Kidney glomerular epithelial cell (primary cell): Measurements from ENCODE around the gene CAPN8.
A peak's percentile ranks its signal among the peaks of the same experiment; 100 is the strongest.

Source experiments
- DNase-seq: peaks from one replicate; lab custom pipeline; 2025; lab: John Stamatoyannopoulos, UW

The CAPN8 gene

GRCh38 chr1:223665592-223666312 lies at the start of gene CAPN8:
Gene CAPN8 (minus strand): TSS chr1:223665701. CDS start chr1:223665646, 55 bp downstream.
- DNase-seq: no peak

GRCh38 chr1:223714849-223715603 lies 49.5 kb upstream of the CAPN8 start:
- DNase-seq: peak; percentile 73

GRCh38 chr1:223714421-223714724 lies 48.9 kb upstream of the CAPN8 start:
- DNase-seq: no peak

GRCh38 chr1:223713546-223714420 lies 48.3 kb upstream of the CAPN8 start:
- peak; percentile 51 for DNase-seq

- DNase-seq: no peak
Measured at GRCh38 chr1:223712850-223713474, 47.5 kb upstream of the CAPN8 start.

- peak; percentile 53 for DNase-seq
Measured at GRCh38 chr1:223712194-223712849, 46.8 kb upstream of the CAPN8 start, which contains the start of gene CAPN2. Gene CAPN2 (plus strand): TSS chr1:223712539. CDS start chr1:223712641, 102 bp downstream.

- DNase-seq: no peak
Measured at GRCh38 chr1:223711747-223712193, 46.3 kb upstream of the CAPN8 start.

- DNase-seq: peak; percentile 22
Measured at GRCh38 chr1:223711173-223711572, 45.7 kb upstream of the CAPN8 start.

GRCh38 chr1:223710179-223711133 lies 45.0 kb upstream of the CAPN8 start:
- no peak for DNase-seq

- DNase-seq: no peak
Measured at GRCh38 chr1:223709598-223709997, 44.1 kb upstream of the CAPN8 start.

- DNase-seq: no peak
Measured at GRCh38 chr1:223708651-223709268, 43.3 kb upstream of the CAPN8 start.

- no peak for DNase-seq
Measured at GRCh38 chr1:223708001-223708359, 42.5 kb upstream of the CAPN8 start.

GRCh38 chr1:223707256-223708000 lies 41.9 kb upstream of the CAPN8 start:
- DNase-seq: peak; percentile 99

- DNase-seq: peak; percentile 66
Measured at GRCh38 chr1:223706077-223706973, 40.8 kb upstream of the CAPN8 start.

- peak; percentile 62 for DNase-seq
Measured at GRCh38 chr1:223704921-223705878, 39.7 kb upstream of the CAPN8 start.

- DNase-seq: no peak
Measured at GRCh38 chr1:223703668-223704013, 38.1 kb upstream of the CAPN8 start.
